ENCODE measurements around the gene NCOA6.
"Not testable (repeated sequence)": the region's sequence is repeated elsewhere in the genome, so short reads cannot be mapped to it uniquely, and the experiment has no call there.

The NCOA6 gene

GRCh38 chr20:34824806-34825529 is 483 bp downstream of the NCOA6 start:
- peak; percentile 72 for DNase-seq

- peak; percentile 74 to 82 for DNase-seq
These were observed 1.0 kb downstream of the NCOA6 start for GRCh38 chr20:34824452-34824805.

- DNase-seq: no peak
These were observed 1.4 kb downstream of the NCOA6 start for GRCh38 chr20:34824026-34824425.

GRCh38 chr20:34820805-34821578 is 4.5 kb downstream of the NCOA6 start:
- no peak for DNase-seq

GRCh38 chr20:34817801-34818200 is 7.7 kb downstream of the NCOA6 start:
- no peak for DNase-seq

- DNase-seq: no peak
These were observed 8.4 kb downstream of the NCOA6 start for GRCh38 chr20:34817072-34817471.

GRCh38 chr20:34815636-34816035 is 9.8 kb downstream of the NCOA6 start:
- DNase-seq: no peak

GRCh38 chr20:34808583-34808982 is 16.9 kb downstream of the NCOA6 start:
- no peak for DNase-seq

- not testable (repeated sequence) for DNase-seq
These were observed 17.4 kb downstream of the NCOA6 start for GRCh38 chr20:34807944-34808465.

- DNase-seq: no peak
These were observed 19.2 kb downstream of the NCOA6 start for GRCh38 chr20:34806255-34806654.

GRCh38 chr20:34798871-34799270 is 26.6 kb downstream of the NCOA6 start:
- DNase-seq: no peak

GRCh38 chr20:34798328-34798727 is 27.1 kb downstream of the NCOA6 start:
- DNase-seq: no peak

GRCh38 chr20:34797012-34797995 is 28.1 kb downstream of the NCOA6 start:
- DNase-seq: no peak

- DNase-seq: no peak
These were observed 31.4 kb downstream of the NCOA6 start for GRCh38 chr20:34794006-34794585.

GRCh38 chr20:34792687-34793363 is 32.6 kb downstream of the NCOA6 start:
- no peak for DNase-seq

- no peak for DNase-seq
These were observed 34.0 kb downstream of the NCOA6 start for GRCh38 chr20:34791289-34792020.

- no peak for DNase-seq
These were observed 44.2 kb downstream of the NCOA6 start for GRCh38 chr20:34781220-34781619.

GRCh38 chr20:34780291-34780690 is 45.2 kb downstream of the NCOA6 start:
- DNase-seq: not testable (repeated sequence)

- no peak for DNase-seq
These were observed 49.3 kb downstream of the NCOA6 start for GRCh38 chr20:34776177-34776576.

GRCh38 chr20:34774886-34775285 is 50.6 kb downstream of the NCOA6 start:
- DNase-seq: no peak

GRCh38 chr20:34774449-34774848 is 51.0 kb downstream of the NCOA6 start:
- no peak for DNase-seq

Data from CD4-positive, alpha-beta T cell treated with Interleukin-1 beta for 1 hour (primary cell).